Endothelial cell of umbilical vein (primary cell): ENCODE measurements around the gene PPP3CA. TPM values are rescaled to one million over a fixed set of nuclear protein-coding genes. Genes with fewer than 3 reads are reported as not detected.

Experiments
- BruUV-seq: library from RNA; stranded (reverse); fragments of 400-500 nt; replicated peaks from 2 replicates; lab custom pipeline; 2021; lab: Mats Ljungman, UMichigan
- CTCF ChIA-PET: fragments of 300-600, 350-600 bp; sonication (Branson Sonifier 250); formaldehyde crosslinking; loops from one replicate; lab custom pipeline; 2021; ENCODE audit warnings: antibody characterized with exemption, inconsistent platforms; lab: Charles Lee
- POLR2A ChIA-PET: fragments of 300-600, 350-600 bp; sonication (Branson Sonifier 250); formaldehyde crosslinking; loops from one replicate; lab custom pipeline; 2021; ENCODE audit warnings: antibody characterized with exemption, inconsistent platforms; lab: Charles Lee
- DNase-seq: peaks from one replicate; pipeline ENCODE4 v3.0.0-alpha.2; 2011; ENCODE audit warnings: low read depth, low spot score
- FAIRE-seq: peaks from 2 replicates; lab custom pipeline; 2011; peaks lifted over from hg19 to GRCh38; lab: Jason Lieb, UNC
- H2AFZ ChIP-seq: 2 replicates; pipeline ENCODE4 v1.6.0; 2012; ENCODE audit warnings: low read depth, low read length, control low read depth, inconsistent platforms
- H3K27ac ChIP-seq: 2 replicates; pipeline ENCODE4 v1.5.1; 2011; ENCODE audit warnings: low read depth, mild to moderate bottlenecking, control low read depth, low read length, moderate library complexity; ENCODE audit not compliant: insufficient read depth
- H3K27me3 ChIP-seq, 2 experiments: 2 replicates each; pipeline versions ENCODE4 v1.6.0 to v1.6.1; 2011; ENCODE audit warnings: low read length in 2 of 2, mixed read lengths in 1 of 2; ENCODE audit not compliant: control insufficient read depth in 2 of 2, insufficient read depth in 2 of 2
- H3K36me3 ChIP-seq, 2 experiments: 2 replicates in 1 of 2; 3 replicates in 1 of 2; pipeline ENCODE4 v1.5.1; 2011; ENCODE audit warnings: low read length in 2 of 2, mild to moderate bottlenecking in 1 of 2, moderate library complexity in 1 of 2; ENCODE audit not compliant: control insufficient read depth in 2 of 2, insufficient read depth in 2 of 2; ENCODE audit errors: extremely low read depth in 1 of 2
- H3K4me1 ChIP-seq: 3 replicates; pipeline ENCODE4 v1.5.1; 2011; ENCODE audit warnings: mild to moderate bottlenecking, low read length; ENCODE audit not compliant: control insufficient read depth, insufficient read depth; ENCODE audit errors: extremely low read depth
- H3K4me2 ChIP-seq: 2 replicates; pipeline ENCODE4 v1.6.1; 2011; ENCODE audit warnings: low read length, control low read depth, mixed read lengths; ENCODE audit not compliant: insufficient read depth
- H3K4me3 ChIP-seq, 3 experiments: fragments of 200-600 bp in 1 of 3; sonication (generic), shearing (Covaris generic) in 1 of 3; replicated peaks in 1 of 3; 2 replicates each; pipeline ENCODE4 v1.5.1; 2011 to 2016; ENCODE audit warnings: control low read depth in 3 of 3, low read length in 3 of 3, mild to moderate bottlenecking in 2 of 3, inconsistent platforms in 1 of 3, low read depth in 1 of 3, moderate library complexity in 1 of 3; ENCODE audit not compliant: insufficient read depth in 1 of 3
- H3K79me2 ChIP-seq: 2 replicates; pipeline ENCODE4 v1.6.0; 2012; ENCODE audit warnings: low read length, inconsistent platforms; ENCODE audit not compliant: control insufficient read depth, insufficient read depth
- H3K9ac ChIP-seq: replicated peaks from 2 replicates; pipeline ENCODE3; 2011; ENCODE audit warnings: low read length, control low read depth; ENCODE audit not compliant: insufficient read depth; ENCODE audit errors: extremely low read depth
- H3K9me1 ChIP-seq: replicated peaks from 3 replicates; pipeline ENCODE4 v1.6.0; 2011; ENCODE audit warnings: mild to moderate bottlenecking, low read length; ENCODE audit not compliant: control insufficient read depth, insufficient read depth; ENCODE audit errors: extremely low read depth
- H3K9me3 ChIP-seq: replicated peaks from 2 replicates; pipeline ENCODE4 v1.5.1; 2012; ENCODE audit warnings: low read length, inconsistent platforms; ENCODE audit not compliant: control insufficient read depth, insufficient read depth
- H4K20me1 ChIP-seq: replicated peaks from 2 replicates; pipeline ENCODE3; 2011; ENCODE audit warnings: mild to moderate bottlenecking, low read length; ENCODE audit not compliant: control insufficient read depth, insufficient read depth; ENCODE audit errors: extremely low read depth
- CTCF ChIP-seq, 2 donors: IDR thresholded peaks; 1 replicate in 1 of 2; 2 replicates in 1 of 2; pipeline ENCODE4 v1.5.1; 2011; ENCODE audit warnings: low read length in 2 of 2, mild to moderate bottlenecking in 2 of 2, moderate library complexity in 2 of 2, control low read depth in 1 of 2, inconsistent platforms in 1 of 2, low read depth in 1 of 2; ENCODE audit not compliant: insufficient read depth in 1 of 2; ENCODE audit errors: extremely low read depth in 1 of 2
- EZH2 ChIP-seq: IDR thresholded peaks from 2 replicates; pipeline ENCODE4 v1.6.1; 2012; ENCODE audit warnings: borderline replicate concordance, low read depth, mild to moderate bottlenecking, moderate library complexity, low read length, inconsistent platforms; ENCODE audit not compliant: severe bottlenecking
- FOS ChIP-seq: IDR thresholded peaks from 2 replicates; pipeline ENCODE4 v1.6.1; 2011; ENCODE audit warnings: mild to moderate bottlenecking, low read length, moderate library complexity, borderline replicate concordance; ENCODE audit not compliant: insufficient read depth
- GATA2 ChIP-seq: IDR thresholded peaks from 2 replicates; pipeline ENCODE4 v1.7.0; 2011; ENCODE audit warnings: low read depth, mild to moderate bottlenecking, moderate library complexity, mixed read lengths, low read length; ENCODE audit not compliant: insufficient read length, insufficient read depth
- JUN ChIP-seq: IDR thresholded peaks from 2 replicates; pipeline ENCODE4 v1.6.1; 2011; ENCODE audit warnings: borderline replicate concordance, low read depth; ENCODE audit not compliant: insufficient read length, insufficient read depth
- MAX ChIP-seq: IDR thresholded peaks from 2 replicates; pipeline ENCODE4 v1.6.1; 2011; ENCODE audit not compliant: insufficient read depth, insufficient read length
- MYC ChIP-seq: IDR thresholded peaks from one replicate; pipeline ENCODE4 v1.6.1; 2011; ENCODE audit warnings: mild to moderate bottlenecking, low read depth, low read length
- POLR2A ChIP-seq: IDR thresholded peaks from 2 replicates; pipeline ENCODE4 v1.6.1; 2012; ENCODE audit warnings: low read depth, mild to moderate bottlenecking, control low read depth, low read length
- POLR2AphosphoS5 ChIP-seq: IDR thresholded peaks from 2 replicates; pipeline ENCODE4 v1.6.1; 2012; ENCODE audit warnings: low read depth, mild to moderate bottlenecking, control low read depth, low read length, moderate library complexity; ENCODE audit not compliant: insufficient read depth
- dilution Hi-C: fragments of 300-500 bp; cut with MboI; formaldehyde crosslinking; loops from one replicate; pipeline ENCODE4 v1.15.0; 2019; ENCODE audit warnings: low sequenced_read_pairs; ENCODE audit not compliant: extremely low pct_ligation_motif_present
- intact Hi-C: fragments of 100-400 bp; cut with micrococcal nuclease; formaldehyde crosslinking; loops from one replicate; pipeline ENCODE4 v1.10.0; 2022
- polyA plus RNA-seq, 4 experiments: library from polyadenylated mRNA; depleted of rRNA in 3 of 4; stranded (reverse) in 3 of 4; unstranded in 1 of 4; fragments of >200 nt; gene quantifications; 2 replicates each; pipeline versions ENCODE4 v1.2.1 to v1.2.3, GENCODE V29; 2011 to 2012; ENCODE audit warnings: missing spikeins in 1 of 4
- total RNA-seq: library from RNA; stranded (reverse); gene quantifications from 2 replicates; pipeline ENCODE4 v1.2.3, GENCODE V29; 2021

Gene PPP3CA
- total and polyA plus RNA-seq, 2 donors (not counting 3 experiments of a cell fraction or from before 2014, with no cell fraction given): 7.0 to 43.3 TPM

DNA sequence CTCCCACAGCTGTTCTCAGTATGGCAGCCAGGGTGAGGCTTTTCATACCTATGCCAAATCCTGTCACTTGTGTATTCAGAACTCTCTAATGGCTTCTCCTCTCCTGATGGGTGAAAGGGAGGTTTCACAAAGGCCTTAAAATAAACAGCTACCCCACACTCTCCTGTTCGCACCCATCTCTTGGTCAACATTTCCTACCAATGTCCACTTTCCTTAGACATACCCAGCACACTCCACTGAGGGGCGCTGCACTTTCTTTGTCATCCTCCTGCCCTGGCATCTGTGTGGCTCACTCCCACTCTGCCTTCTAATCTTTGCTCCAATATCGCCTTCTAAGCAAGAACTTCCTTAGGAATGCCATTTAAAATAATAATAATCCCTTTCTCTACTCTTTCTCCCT, 313.3 kb downstream of the PPP3CA start:
- ChIA-PET POLR2A (no interaction called here), CTCF (no interaction called here)
- Histone ChIP-seq H3K9me3 (no peaks in the 10 kb centered on the region), H3K9me1 (no peaks in the 10 kb centered on the region), H3K4me2 (no peak overlapping the region), H3K36me3 (peaks cover 0 to 2% of the 10 kb centered on the region in 2 experiments), H3K27me3 (no peaks in the 10 kb centered on the region), H3K27ac (no peak overlapping the region), H4K20me1 (no peaks in the 10 kb centered on the region), H3K4me1 (peaks cover 25% of the 10 kb centered on the region), H3K4me3 (no peak overlapping the region), H3K9ac (no peak overlapping the region), H2AFZ (no peak overlapping the region), H3K79me2 (no peaks in the 10 kb centered on the region)
- BruUV-seq: no TSS peak
- dilution Hi-C loops: no loop called here
- TF ChIP-seq FOS: no peak
- TF ChIP-seq EZH2: no peak
- no peak for TF ChIP-seq POLR2A
- TF ChIP-seq POLR2AphosphoS5: no peak
- TF ChIP-seq GATA2: no peak
- TF ChIP-seq MYC: no peak
- TF ChIP-seq MAX: no peak
- no peak for TF ChIP-seq CTCF (IDR thresholded peaks at IDR 0.05; ENCODE audit: extremely low read depth in 1 of 2, insufficient read depth in 1 of 2, low read depth in 1 of 2, low read length in 2 of 2)
- TF ChIP-seq JUN: no peak
- DNase-seq (no peak), FAIRE-seq (no peak)
- intact Hi-C loops: no loop called here
